GM11168 (cell line): ENCODE measurements around the gene SDSL.

Experiments
- in situ Hi-C: fragments of 300-500 bp; cut with MboI; formaldehyde crosslinking; loops from one replicate; pipeline ENCODE4 v1.12.0; 2022; ENCODE audit warnings: low sequenced_read_pairs; ENCODE audit not compliant: unreplicated experiment

Gene SDSL

GRCh38 chr12:113464852-113465719 is 42.9 kb downstream of the SDSL start:
- in situ Hi-C loops, result no loop called here

GRCh38 chr12:113465808-113466453 is 43.8 kb downstream of the SDSL start:
- in situ Hi-C loops, result no loop called here

- in situ Hi-C loops, result no loop called here
These were observed 44.4 kb downstream of the SDSL start for GRCh38 chr12:113466454-113467141.

GRCh38 chr12:113467142-113467501 is 44.9 kb downstream of the SDSL start:
- in situ Hi-C loops, result no loop called here

- in situ Hi-C loops, result no loop called here
These were observed 45.6 kb downstream of the SDSL start for GRCh38 chr12:113467502-113468364.

GRCh38 chr12:113468365-113469223 is 46.4 kb downstream of the SDSL start:
- in situ Hi-C loops, result no loop called here

- in situ Hi-C loops, result no loop called here
These were observed 47.2 kb downstream of the SDSL start for GRCh38 chr12:113469224-113469948.

GRCh38 chr12:113469949-113470743 is 48.0 kb downstream of the SDSL start:
- in situ Hi-C loops, result no loop called here

- in situ Hi-C loops, result no loop called here
These were observed 48.9 kb downstream of the SDSL start for GRCh38 chr12:113470871-113471618.

GRCh38 chr12:113471619-113472171 is 49.5 kb downstream of the SDSL start, which contains the start of gene LHX5:
Gene LHX5 (minus strand): TSS chr12:113471871. CDS start chr12:113471498, 373 bp downstream.
- in situ Hi-C loops, result no loop called here

GRCh38 chr12:113472191-113473121 is 50.3 kb downstream of the SDSL start:
- in situ Hi-C loops, result no loop called here

- in situ Hi-C loops, result no loop called here
These were observed 51.2 kb downstream of the SDSL start for GRCh38 chr12:113473400-113473799.

GRCh38 chr12:113473942-113474341 is 51.8 kb downstream of the SDSL start:
- in situ Hi-C loops, result no loop called here

- in situ Hi-C loops, result no loop called here
These were observed 52.7 kb downstream of the SDSL start for GRCh38 chr12:113474635-113475436.
